Superior temporal gyrus (tissue), 1 donor: ENCODE data around the gene PHYKPL.
"Not testable (repeated sequence)": the region's sequence is repeated elsewhere in the genome, so short reads cannot be mapped to it uniquely, and the experiment has no call there.

ENCODE experiments used
- DNase-seq: peaks from one replicate; pipeline ENCODE4 v3.0.0-alpha.2; 2016; ENCODE audit errors: extremely low spot score

The PHYKPL gene

DNA sequence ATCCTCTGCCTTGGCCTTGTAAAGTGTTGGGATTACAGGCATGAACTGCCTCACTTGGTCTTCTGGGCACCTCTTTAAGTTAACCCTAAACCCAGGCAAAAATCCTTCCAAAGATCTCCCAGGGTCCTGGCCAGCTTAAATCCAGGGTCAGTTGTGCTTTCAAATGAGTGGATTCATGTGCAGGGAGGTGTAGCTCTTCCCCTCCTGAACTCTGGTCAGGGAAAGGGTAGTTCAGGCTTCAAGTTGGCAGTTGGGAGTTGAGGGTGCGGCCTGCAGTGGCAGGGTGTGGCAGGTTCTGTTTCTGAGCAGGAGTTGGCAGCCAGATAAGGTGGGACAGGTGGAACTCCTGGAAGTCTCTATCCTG, 24.7 kb downstream of the PHYKPL start:
- DNase-seq = no peak

DNA sequence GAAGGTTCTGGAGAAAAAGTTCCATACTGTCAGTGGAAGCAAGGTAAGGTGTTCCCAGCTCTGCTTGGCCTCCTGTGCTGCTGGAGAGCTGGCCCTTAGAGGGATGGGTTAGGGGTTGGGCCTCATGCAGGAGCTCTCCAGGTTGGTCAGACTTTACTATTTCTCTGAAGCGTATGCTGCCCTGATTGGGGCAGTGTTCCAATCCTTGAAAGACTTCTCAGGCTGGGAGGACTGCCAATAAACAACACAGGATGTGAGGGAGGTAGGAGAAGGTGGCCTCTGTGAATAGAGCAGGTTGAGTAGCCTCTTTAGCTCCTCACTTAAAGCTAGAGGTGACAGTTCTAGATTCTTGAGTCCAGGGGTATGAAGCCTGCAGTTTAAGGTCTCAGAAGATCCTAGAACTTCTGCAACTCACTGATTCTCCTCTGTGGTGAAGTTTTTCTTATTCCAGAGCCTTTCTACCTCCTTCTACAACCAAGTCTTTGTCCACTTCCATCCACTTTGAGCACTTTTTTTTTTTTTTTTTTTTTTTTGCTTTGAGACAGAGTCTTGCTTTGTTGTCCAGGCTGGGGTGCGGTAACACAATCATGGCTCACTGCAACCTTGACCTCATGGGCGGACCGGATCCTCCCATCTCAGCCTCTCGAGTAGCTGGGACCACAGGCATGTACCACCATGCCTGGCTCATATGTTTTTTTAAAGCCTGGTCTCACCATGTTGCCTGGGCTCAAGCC, 25.3 kb downstream of the PHYKPL start:
- no peak for DNase-seq

- DNase-seq = no peak
Measured at GRCh38 chr5:178206166-178207101, 26.2 kb downstream of the PHYKPL start.

DNA sequence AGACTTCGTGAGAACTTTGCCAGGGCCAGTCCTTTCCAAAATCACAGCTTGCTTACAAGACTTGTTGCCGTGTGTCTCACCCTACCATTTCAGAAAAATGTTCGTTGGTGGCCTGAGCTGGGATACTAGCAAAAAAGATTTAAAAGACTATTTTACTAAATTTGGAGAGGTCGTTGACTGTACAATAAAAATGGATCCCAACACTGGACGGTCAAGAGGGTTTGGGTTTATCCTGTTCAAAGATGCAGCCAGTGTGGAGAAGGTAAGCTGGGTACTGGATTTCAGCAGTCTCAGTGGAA, 26.9 kb downstream of the PHYKPL start:
- DNase-seq = no peak

- DNase-seq = peak; percentile 44
Measured at GRCh38 chr5:178204935-178205748, 27.5 kb downstream of the PHYKPL start.

DNA sequence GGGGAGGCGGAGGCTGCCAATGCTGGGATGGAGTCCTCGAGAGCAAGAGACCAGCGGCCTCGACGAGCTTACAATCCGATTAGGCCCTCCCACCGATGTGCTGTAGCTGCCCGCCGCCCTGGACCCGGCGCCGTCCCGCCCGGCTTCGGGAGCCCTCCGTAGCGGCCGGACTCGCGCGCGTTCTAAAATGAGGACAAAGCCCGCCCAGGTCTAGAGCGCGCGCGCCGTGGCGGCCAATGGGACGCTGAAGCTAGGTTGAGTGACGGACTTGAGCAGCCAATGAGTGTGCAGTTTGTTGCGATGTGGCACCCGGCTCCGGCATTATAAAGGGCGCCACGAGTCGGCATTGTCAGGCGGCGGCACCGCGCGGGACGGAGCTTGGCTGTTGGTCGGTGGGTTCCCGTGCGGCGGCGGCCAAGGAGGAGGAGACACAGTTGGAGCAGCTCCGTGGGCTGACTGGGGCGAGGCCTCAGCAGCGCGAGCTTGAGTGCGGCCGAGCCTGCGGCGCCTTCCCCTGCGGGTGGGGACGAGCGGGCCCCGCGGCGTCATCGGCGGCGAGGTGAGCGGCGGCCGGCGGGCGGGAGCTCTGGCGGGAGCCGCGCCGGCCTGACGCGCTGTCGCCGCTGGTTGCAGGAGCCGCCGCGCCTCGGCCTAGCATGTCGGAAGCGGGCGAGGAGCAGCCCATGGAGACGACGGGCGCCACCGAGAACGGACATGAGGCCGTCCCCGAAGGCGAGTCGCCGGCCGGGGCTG, 28.2 kb downstream of the PHYKPL start, which contains the start of gene HNRNPAB:
TSS of gene HNRNPAB (plus strand) at position 352 of the 753 bp plus-strand sequence. CDS start at position 657, 305 bp downstream.
- peak; percentile 99 for DNase-seq

DNA sequence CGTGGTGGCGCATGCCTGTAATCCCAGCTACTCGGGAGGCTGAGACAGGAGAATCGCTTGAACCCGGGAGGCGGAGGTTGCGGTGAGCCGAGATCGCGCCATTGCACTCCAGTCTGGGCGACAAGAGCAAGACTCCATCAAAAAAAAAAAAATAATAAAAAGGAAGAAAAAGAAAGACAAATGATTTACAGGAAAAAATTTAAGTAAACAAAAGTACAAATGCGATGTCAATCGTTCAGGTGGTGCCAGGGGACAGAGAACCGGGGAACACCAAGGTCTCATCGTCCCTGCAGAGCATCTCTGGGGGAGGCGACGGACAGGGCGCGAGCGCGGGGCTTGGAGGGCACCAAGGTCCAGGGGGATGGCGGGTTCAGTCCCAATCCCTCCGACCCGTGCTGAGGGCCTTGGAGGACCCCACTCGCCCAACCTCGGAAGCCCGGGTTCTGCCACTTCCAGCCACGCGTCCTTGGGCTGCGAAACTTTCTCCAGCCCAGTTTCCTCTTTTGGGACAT, 28.9 kb downstream of the PHYKPL start:
- no peak for DNase-seq

DNA sequence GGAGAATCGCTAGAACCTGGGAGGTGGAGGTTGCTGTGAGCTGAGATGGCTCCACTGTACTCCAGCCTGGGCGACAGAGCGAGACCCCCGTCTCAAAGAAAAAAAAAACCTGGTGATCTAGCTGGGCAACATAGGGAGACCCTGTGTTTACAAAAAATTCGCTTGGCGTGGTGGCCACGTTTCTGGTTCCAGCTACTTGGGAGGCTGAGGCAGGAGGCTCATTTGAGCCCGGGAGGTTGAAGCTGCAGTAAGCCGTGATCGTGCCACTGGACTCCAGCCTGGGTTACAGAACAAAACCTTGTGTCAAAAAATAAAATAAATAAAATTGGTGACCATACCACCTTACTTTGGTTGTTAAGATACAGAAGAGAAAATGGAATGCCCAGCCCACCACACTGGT, 30.1 kb downstream of the PHYKPL start:
- DNase-seq = no peak

GRCh38 chr5:178201927-178202235, 30.7 kb downstream of the PHYKPL start:
- no peak for DNase-seq

DNA sequence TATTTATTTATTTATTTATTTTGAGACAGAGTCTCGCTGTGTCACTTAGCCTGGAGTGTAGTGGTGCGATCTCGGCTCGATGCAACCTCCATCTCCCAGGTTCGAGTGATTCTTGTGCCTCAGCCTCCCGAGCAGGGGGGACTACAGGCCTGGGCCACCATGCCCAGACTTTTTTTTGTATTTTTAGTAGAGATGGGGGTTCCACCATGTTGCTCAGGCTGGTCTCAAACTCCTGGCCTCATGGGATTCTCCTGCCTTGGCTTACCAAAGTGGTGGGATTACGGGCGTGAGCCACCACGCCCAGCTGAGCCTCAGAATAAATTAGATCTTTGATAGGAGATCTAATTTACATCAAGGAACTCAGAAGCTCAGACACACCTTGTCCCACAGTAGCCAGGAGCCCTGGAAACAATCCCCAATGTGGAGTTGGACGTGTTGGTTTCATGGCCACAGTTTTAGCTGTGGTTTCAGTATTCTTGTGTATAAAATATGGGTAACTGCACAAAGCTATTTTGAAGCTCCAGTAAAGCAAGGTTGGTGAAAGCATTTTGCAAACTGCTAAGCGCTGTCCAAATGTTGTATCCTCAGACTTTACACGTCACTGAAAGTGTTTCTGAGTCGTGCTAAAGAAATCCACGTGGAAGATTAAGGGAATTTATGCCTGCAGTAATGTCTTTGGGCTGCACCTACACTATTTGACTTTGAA, 31.2 kb downstream of the PHYKPL start:
- no peak for DNase-seq

GRCh38 chr5:178199581-178200434, 32.8 kb downstream of the PHYKPL start:
- no peak for DNase-seq

- no peak for DNase-seq
Measured at GRCh38 chr5:178198706-178199105, 33.9 kb downstream of the PHYKPL start.

DNA sequence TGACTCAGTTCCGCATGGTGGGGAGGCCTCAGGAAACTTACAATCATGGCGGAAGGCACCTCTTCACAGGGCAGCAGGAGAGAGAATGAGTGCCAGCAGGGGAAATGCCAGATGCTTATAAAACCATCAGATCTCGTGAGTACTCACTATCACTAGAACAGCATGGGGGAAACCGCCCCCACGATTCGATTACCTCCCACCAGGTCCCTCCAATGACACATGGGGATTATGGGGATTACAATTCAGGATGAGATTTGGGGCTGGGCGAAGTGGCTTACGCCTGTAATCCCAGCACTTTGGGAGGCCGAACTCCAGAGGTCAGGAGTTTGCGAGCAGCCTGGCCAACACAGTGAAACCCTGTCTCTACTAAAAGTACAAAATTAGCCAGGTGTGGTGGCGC, 34.5 kb downstream of the PHYKPL start:
- DNase-seq = not testable (repeated sequence)

GRCh38 chr5:178196986-178197385, 35.6 kb downstream of the PHYKPL start:
- no peak for DNase-seq

DNA sequence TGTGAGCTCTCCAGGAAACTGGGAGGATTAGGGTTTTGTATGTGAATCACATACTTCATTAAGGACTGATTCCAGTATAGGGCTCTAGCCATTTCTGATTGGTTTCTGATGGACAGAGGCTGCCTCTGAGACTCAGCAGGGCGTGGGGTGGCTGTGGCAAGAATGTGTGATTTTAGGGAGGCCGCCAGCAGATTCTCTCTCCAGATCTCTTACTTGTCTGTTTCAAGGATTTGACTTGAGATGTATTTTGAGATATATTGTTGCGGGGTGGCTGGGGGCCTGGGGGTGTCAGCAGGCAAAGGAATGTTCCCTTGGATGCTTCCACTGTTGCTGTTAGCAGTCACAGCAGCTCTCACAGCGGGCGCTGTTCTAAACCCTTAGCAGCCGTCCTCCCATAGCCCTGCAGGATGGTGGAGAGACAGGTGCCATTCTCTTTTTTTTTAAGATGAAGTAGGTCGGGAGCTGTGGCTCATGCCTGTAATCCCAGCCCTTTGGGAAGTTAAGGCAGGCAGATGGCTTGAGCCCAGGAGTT, 36.3 kb downstream of the PHYKPL start:
- DNase-seq = no peak

GRCh38 chr5:178194026-178194425, 38.6 kb downstream of the PHYKPL start:
- no peak for DNase-seq

GRCh38 chr5:178193251-178193809, 39.3 kb downstream of the PHYKPL start:
- DNase-seq = no peak

DNA sequence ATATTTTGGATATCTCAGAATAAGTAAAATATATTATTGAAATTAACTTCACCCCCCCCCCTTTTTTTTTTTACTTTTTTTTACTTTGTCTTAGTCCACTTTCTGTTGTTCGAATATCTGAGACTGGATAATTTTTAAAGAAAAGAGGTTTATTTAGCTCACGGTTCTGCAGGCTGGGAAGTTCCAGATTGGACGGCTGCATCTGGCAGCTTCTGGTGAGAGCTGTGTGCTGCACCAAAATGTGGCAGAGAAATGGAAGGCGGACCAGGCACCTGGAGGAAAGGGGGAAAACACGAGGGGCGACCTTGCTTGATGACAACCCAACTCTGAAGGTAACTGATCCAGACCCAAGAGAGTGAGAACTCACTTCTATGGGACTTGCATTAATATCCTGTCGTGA, 39.8 kb downstream of the PHYKPL start:
- DNase-seq = no peak

DNA sequence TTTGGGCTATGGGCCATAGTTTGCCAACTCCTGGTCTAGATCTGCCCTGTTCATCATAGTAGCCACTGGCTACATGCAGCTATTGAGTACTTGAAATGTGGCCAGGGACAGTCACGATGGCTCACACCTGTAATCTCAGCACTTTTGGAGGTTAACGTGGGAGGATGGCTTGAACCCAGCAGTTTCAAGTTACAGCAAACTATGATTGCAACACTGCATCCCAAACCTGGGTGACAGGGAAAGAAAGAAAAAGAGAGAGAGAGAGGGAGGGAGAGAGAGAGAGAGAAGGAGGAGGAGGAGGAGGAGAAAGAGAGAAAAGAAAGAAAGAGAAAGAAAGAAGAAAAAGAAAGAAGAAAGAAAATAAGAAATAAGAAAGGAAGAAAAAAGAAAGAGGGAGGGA, 40.4 kb downstream of the PHYKPL start:
- DNase-seq = no peak
